ENCODE results near the gene GEMIN2.
"Not testable (repeated sequence)": the region's sequence is repeated elsewhere in the genome, so short reads cannot be mapped to it uniquely, and the experiment has no call there.

The GEMIN2 gene

DNA sequence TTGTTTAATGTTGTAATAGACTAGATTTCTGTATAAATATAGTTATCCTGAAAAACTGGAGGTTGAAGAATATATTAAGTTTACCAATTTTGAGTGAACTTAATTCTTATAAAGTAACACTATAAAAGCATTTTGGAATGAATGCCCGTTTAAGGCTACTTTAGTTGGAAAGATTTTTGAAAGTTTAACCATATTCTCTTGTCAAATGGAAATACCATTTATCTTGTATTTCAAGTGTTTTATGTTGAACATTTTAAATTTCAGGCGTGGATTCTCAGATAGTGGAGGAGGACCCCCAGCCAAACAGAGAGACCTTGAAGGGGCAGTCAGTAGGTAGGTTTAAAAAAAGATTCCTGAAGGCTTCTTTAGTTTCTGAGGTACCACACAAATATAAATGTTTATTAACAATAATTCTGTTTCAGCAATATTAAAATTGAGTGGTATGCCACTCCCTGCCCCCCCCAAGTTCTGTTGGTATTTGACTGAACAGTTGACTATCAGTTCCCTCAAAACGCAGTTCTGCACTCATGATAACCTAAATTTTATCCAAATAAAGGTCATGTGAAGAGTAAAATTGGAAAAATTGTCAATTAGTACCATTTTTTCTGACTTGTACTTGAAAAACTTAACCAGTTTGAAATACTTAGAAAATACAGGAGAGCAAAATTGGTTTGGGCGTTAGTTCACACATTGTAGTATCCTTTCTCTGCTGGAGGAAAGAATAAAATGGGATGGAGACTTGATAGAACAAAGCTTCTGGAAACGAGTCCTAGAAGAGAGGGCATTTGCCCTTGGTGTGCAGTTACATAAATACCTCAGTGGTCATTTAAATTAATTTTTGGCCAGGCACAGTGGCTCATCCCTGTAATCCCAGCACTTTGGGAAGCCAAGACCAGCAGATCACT lies 62.4 kb downstream of the GEMIN2 start:
- no peak for DNase-seq

GRCh38 chr14:39177168-39177545 lies 63.0 kb downstream of the GEMIN2 start:
- no peak for DNase-seq

- no peak for DNase-seq
Measured at GRCh38 chr14:39179042-39179441, 64.9 kb downstream of the GEMIN2 start.

GRCh38 chr14:39180553-39180952 lies 66.4 kb downstream of the GEMIN2 start:
- DNase-seq = no peak

DNA sequence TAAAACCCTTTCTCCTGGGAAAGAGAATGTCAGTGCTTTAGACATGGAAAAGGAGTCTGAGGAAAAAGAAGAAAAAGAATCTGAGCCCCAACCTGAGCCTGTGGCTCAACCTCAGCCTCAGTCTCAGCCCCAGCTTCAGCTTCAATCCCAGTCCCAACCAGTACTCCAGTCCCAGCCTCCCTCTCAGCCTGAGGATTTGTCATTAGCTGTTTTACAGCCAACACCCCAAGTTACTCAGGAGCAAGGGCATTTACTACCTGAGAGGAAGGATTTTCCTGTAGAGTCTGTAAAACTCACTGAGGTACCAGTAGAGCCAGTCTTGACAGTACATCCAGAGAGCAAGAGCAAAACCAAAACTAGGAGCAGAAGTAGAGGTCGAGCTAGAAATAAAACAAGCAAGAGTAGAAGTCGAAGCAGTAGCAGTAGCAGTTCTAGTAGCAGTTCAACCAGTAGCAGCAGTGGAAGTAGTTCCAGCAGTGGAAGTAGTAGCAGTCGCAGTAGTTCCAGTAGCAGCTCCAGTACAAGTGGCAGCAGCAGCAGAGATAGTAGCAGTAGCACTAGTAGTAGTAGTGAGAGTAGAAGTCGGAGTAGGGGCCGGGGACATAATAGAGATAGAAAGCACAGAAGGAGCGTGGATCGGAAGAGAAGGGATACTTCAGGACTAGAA lies 67.0 kb downstream of the GEMIN2 start:
- DNase-seq = no peak

GRCh38 chr14:39181693-39182047 lies 67.5 kb downstream of the GEMIN2 start:
- DNase-seq = no peak

DNA sequence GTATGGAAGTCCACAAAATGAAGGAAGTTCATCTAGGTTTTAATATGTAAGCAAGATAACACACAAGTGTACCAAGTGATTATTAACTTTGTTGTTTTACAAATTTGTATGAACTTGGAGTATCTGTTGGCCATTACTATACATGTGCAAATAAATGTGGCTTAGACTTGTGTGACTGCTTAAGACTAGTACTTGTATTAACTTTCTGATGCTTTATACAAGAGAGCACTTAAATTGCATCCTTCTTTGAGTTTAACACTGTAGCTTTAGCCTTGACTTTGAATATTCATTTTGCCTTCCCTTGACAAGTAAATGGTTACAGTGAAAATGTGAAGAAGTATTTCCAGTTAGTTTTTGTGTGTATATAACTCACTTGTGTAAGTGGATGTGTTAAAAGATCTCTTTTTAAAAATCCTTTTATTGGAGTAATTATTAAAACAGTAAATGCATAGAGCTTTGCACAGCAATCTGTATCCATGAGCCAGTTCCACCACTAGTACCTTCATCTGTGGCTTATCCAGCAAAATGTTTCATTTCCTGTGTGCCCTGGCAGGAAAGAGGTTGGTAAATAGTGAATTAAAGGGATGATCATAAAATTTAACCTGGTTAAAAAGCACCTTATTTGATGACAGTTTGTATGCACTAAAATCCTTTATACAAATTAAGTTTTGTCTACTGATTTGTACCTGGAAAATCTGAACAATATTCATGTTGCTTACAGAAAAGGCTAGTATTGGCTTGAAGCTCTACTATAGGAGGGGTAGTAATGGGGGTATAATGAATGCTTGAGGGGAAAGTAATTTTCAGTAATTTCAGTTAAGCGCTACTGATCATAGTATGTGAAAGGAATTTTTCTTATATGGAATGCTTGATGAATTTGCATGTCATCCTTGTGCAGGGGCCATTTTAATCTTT lies 68.9 kb downstream of the GEMIN2 start:
- no peak for DNase-seq

- not testable (repeated sequence) for DNase-seq
Measured at GRCh38 chr14:39183685-39184003, 69.5 kb downstream of the GEMIN2 start.

- DNase-seq = no peak
Measured at GRCh38 chr14:39184628-39185255, 70.6 kb downstream of the GEMIN2 start.

GRCh38 chr14:39185256-39186049 lies 71.3 kb downstream of the GEMIN2 start:
- DNase-seq = no peak
